Fibroblast of mammary gland (primary cell): ENCODE results near the gene PROKR1.

ENCODE experiments used
- DNase-seq: peaks from one replicate; pipeline ENCODE4 v3.0.0-alpha.2; 2010; ENCODE audit warnings: low read depth
- H3K4me3 ChIP-seq: 2 replicates; pipeline ENCODE4 v1.5.1; 2011; ENCODE audit warnings: low read depth, mild to moderate bottlenecking, low read length, moderate library complexity; ENCODE audit not compliant: control insufficient read depth
- TF ChIP-seq, protein P1 (sequence below): conservative IDR thresholded peaks from 2 replicates; pipeline ENCODE4 v1.5.1; 2011; ENCODE audit warnings: low read depth, low read length, inconsistent platforms; ENCODE audit not compliant: control insufficient read depth, insufficient read depth

PROKR1 gene

DNA sequence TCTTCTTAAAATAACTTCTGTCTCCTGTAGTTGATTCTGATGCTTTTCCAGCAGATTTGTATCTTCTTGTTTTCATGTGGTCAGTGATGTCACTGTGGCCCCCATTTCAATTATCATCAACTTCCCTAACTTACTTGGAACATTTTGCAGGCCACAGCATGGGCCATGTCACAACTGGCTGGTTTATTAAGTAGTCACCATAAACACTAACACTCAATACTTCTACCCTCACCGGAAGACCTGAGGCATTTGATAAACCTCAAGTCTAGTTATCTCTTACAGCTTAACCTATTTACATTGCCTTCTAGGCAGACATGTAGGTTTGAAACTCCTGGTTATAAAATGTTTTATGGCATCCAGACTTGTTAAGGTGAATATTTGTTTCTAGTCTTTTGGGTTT, 37.4 kb upstream of the PROKR1 start:
- TF ChIP-seq, protein P1, sequence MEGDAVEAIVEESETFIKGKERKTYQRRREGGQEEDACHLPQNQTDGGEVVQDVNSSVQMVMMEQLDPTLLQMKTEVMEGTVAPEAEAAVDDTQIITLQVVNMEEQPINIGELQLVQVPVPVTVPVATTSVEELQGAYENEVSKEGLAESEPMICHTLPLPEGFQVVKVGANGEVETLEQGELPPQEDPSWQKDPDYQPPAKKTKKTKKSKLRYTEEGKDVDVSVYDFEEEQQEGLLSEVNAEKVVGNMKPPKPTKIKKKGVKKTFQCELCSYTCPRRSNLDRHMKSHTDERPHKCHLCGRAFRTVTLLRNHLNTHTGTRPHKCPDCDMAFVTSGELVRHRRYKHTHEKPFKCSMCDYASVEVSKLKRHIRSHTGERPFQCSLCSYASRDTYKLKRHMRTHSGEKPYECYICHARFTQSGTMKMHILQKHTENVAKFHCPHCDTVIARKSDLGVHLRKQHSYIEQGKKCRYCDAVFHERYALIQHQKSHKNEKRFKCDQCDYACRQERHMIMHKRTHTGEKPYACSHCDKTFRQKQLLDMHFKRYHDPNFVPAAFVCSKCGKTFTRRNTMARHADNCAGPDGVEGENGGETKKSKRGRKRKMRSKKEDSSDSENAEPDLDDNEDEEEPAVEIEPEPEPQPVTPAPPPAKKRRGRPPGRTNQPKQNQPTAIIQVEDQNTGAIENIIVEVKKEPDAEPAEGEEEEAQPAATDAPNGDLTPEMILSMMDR = no peak
- no peak overlapping the region for H3K4me3 ChIP-seq

DNA sequence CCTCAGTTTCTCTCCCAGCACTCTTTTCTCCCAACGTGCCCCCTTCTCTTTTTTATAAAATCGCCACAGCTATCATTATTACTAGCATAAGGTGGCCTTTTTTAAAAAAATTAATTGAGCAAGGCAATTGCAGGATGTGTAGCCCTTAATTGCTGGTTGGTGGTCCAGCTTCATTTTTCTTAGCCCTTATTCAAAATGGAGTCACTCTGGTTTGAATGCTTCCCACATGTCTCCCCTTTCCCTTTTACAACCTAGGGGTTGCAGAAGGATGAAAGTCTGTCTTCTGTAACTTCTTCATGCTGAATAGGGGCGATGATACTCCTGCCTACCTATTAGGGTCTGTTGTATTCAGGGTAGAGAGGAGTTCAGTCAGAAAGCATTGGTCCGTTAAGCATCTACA, 36.6 kb upstream of the PROKR1 start:
- DNase-seq = no peak
- TF ChIP-seq, protein P1 = no peak
- H3K4me3 ChIP-seq = no peak overlapping the region

More for the DNA sequence above, 37.4 kb upstream of the PROKR1 start:
- no peak for DNase-seq

DNA sequence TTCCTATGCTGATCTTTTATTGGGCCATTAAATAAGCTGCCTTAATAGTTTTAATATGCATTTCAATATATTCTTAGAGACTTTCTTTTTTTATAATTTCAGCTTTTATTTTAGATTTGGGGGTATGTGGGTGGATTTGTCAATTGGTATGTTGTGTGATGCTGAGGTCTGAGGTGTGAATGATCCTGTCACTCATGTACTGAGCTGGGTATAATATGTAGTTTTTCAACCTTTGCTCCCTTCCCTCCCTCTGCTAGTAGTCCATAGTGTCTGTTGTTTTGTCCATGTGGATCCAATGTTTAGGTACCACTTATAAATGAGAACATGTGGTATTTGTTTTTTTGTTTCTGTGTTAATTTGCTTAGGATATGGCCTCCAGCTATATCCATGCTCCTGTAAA, 35.5 kb upstream of the PROKR1 start:
- DNase-seq = no peak
- no peak overlapping the region for H3K4me3 ChIP-seq
- TF ChIP-seq, protein P1 = no peak

DNA sequence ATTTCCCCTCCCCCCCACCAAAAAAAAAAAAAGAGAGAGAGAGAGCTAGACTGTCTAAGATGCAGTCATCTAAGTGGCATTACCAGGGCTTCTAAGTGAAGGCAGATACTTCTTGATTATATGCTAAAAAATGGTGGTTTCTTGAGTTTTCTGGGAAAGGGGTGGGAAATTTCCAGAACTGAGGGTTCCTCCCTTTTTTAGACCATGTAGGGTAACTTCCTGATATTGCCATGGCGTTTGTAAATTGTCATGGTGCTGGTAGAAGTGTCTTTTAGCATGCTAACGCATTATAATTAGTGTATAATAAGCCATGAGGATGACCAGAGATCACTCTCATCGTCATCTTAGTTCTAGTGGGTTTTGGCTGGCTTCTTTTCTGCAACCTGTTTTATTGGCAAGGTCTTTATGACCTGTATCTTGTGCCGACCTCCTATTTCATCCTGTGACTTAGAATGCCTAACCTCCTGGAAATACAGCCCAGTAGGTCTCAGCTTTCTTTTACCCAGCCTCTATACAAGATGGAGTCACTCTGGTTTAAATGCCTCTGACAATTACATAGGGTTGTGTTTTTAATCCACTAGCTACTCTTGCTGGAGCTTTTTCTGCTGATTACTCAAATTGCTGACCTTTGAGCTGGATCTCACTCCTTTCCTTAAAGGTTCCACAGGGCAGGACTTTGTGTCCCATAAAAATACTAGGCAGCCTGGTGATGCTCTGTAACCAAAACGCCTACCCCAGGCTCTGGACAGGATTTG, 30.4 kb upstream of the PROKR1 start:
- no peak overlapping the region for H3K4me3 ChIP-seq
- no peak for DNase-seq
- TF ChIP-seq, protein P1 = no peak

DNA sequence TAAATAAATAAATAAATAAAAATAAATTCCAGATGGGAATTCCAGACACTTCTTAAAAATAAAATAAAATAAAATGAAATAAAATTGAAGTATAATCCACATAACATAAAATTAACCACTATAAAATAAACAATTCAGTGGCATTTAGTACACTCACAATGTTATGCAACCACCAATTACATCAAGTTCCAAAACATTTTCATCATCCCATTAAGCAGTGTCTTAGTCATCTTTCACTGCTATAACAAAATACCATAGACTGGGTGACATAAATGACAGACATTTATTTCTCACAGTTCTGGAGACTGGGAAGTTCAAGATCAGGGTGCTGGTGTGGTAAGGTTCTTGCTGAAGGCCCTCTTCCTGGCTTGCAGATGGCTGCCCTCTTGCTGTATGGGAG, 22.6 kb upstream of the PROKR1 start:
- TF ChIP-seq, protein P1 = no peak
- peak; percentile 31 for DNase-seq
- no peak overlapping the region for H3K4me3 ChIP-seq

DNA sequence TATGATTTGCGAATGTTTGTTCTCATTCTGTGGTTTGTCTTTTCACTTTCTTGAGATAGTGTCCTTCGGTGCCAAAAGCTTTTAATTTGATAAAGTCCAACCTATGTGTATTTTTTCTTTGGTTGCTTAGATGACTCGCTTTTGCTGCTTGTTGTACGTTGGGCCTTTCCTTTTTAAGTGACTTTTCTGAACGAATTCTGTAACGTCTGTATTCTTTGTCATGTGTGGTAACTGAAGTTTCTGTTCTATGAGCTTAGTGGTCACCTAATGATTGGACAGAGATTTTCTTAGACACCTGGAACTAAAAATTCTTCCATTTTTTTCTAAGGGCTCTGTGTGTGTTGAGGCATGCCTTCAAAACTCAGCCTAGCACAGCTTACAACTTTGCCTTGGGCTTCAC, 19.6 kb upstream of the PROKR1 start:
- H3K4me3 ChIP-seq = no peak overlapping the region
- DNase-seq = no peak
- TF ChIP-seq, protein P1 = no peak

DNA sequence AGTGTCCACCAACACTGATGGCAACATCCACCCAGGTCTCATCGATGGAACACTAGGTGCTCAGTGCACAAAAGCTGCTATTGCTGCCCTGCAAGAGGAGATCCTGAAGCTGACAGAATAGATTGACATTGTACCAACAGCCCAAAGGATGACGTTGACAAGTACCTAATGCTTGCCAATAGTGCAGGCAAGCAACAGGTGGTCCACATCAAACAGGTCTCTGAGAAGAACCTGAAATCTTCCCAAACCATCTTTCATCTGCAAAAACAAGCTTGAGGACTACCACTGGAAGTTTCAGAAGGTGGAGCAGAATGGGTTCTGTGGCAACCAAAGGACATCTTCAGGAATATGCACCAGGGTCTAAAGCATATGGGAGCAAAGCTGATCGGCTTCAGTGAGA, 15.8 kb upstream of the PROKR1 start:
- DNase-seq = no peak
- TF ChIP-seq, protein P1 = no peak
- H3K4me3 ChIP-seq = no peak overlapping the region
